CD14-positive monocyte (primary cell): ENCODE measurements around the gene MRS2. TPM values are rescaled to one million over a fixed set of nuclear protein-coding genes. Genes with fewer than 3 reads are reported as not detected.

ENCODE experiments used
- DNase-seq, 3 donors: peaks; one replicate each; pipeline ENCODE4 v3.0.0-alpha.2; 2011 to 2022
- H2AFZ ChIP-seq: 2 replicates; pipeline ENCODE4 v1.6.0; 2012; ENCODE audit warnings: mild to moderate bottlenecking, low read depth, low read length, inconsistent platforms; ENCODE audit not compliant: insufficient read depth, poor library complexity, severe bottlenecking
- H3K27ac ChIP-seq, 2 donors: 1 replicate in 1 of 2; 2 replicates in 1 of 2; pipeline ENCODE4 v1.5.1; 2012 to 2013; ENCODE audit warnings: low read length in 2 of 2, control low read depth in 1 of 2, inconsistent platforms in 1 of 2, low read depth in 1 of 2, mild to moderate bottlenecking in 1 of 2
- H3K27me3 ChIP-seq, 2 donors: one replicate each; pipeline versions ENCODE4 v1.6.0 to v1.6.1; 2011 to 2013; ENCODE audit warnings: low read length in 2 of 2; ENCODE audit not compliant: control insufficient read depth in 2 of 2, insufficient read depth in 2 of 2
- H3K36me3 ChIP-seq, 2 donors: replicated peaks in 1 of 2; 1 replicate in 1 of 2; 2 replicates in 1 of 2; pipeline versions ENCODE4 v1.5.1 to v1.6.1; 2012 to 2013; ENCODE audit warnings: low read length in 2 of 2, control low read depth in 1 of 2, inconsistent platforms in 1 of 2, mild to moderate bottlenecking in 1 of 2; ENCODE audit not compliant: insufficient read depth in 2 of 2, control insufficient read depth in 1 of 2
- H3K4me1 ChIP-seq, 2 donors: 1 replicate in 1 of 2; 2 replicates in 1 of 2; pipeline versions ENCODE4 v1.5.1 to v1.6.1; 2012 to 2013; ENCODE audit warnings: low read length in 2 of 2, control low read depth in 1 of 2, inconsistent platforms in 1 of 2, mild to moderate bottlenecking in 1 of 2, moderate library complexity in 1 of 2; ENCODE audit not compliant: insufficient read depth in 2 of 2, control insufficient read depth in 1 of 2
- H3K4me2 ChIP-seq: replicated peaks from 2 replicates; pipeline ENCODE3; 2012; ENCODE audit warnings: low read length, moderate library complexity, mild to moderate bottlenecking; ENCODE audit not compliant: poor library complexity, severe bottlenecking; ENCODE audit errors: extremely low read depth
- H3K4me3 ChIP-seq, 3 experiments: fragments of 200-600 bp in 1 of 3; sonication (generic) in 1 of 3; replicated peaks in 1 of 3; 1 replicate in 2 of 3; 2 replicates in 1 of 3; pipeline ENCODE4 v1.5.1; 2011 to 2013; ENCODE audit warnings: low read length in 3 of 3, mild to moderate bottlenecking in 3 of 3, control low read depth in 2 of 3, low read depth in 2 of 3, inconsistent platforms in 1 of 3, moderate library complexity in 1 of 3
- H3K79me2 ChIP-seq: 2 replicates; pipeline ENCODE4 v1.6.0; 2012; ENCODE audit warnings: mild to moderate bottlenecking, control low read depth, inconsistent platforms, low read length, moderate library complexity; ENCODE audit not compliant: insufficient read depth
- H3K9ac ChIP-seq: 2 replicates; pipeline ENCODE4 v1.6.0; 2017; ENCODE audit warnings: low read length, mild to moderate bottlenecking; ENCODE audit not compliant: insufficient read depth, poor library complexity, severe bottlenecking
- H3K9me3 ChIP-seq, 2 donors: replicated peaks in 1 of 2; 1 replicate in 1 of 2; 2 replicates in 1 of 2; pipeline versions ENCODE4 v1.5.1 to v1.6.1; 2012 to 2013; ENCODE audit warnings: low read length in 2 of 2, control low read depth in 1 of 2; ENCODE audit not compliant: control insufficient read depth in 1 of 2, insufficient read depth in 1 of 2
- H4K20me1 ChIP-seq: 2 replicates; pipeline ENCODE4 v1.6.0; 2012; ENCODE audit warnings: mild to moderate bottlenecking, low read length, control low read depth, moderate library complexity; ENCODE audit not compliant: insufficient read depth
- H3K27ac Mint-ChIP-seq, 7 donors: one replicate each; pipeline ENCODE4 v1.8.0; 2020; ENCODE audit warnings: mild to moderate bottlenecking in 7 of 7, mixed read lengths in 7 of 7, moderate library complexity in 6 of 7, inconsistent platforms in 2 of 7
- H3K27me3 Mint-ChIP-seq, 3 donors: one replicate each; pipeline ENCODE4 v1.8.0; 2021 to 2022; ENCODE audit warnings: low read depth in 3 of 3, mild to moderate bottlenecking in 3 of 3, mixed read lengths in 3 of 3, moderate library complexity in 3 of 3, inconsistent platforms in 1 of 3
- H3K36me3 Mint-ChIP-seq, 2 donors: one replicate each; pipeline ENCODE4 v1.8.0; 2020; ENCODE audit warnings: mixed read lengths in 2 of 2, inconsistent platforms in 1 of 2, mild to moderate bottlenecking in 1 of 2
- H3K4me1 Mint-ChIP-seq: one replicate; pipeline ENCODE4 v1.8.0; 2020; ENCODE audit warnings: mild to moderate bottlenecking, mixed read lengths
- H3K4me3 Mint-ChIP-seq, 2 donors: one replicate each; pipeline ENCODE4 v1.8.0; 2020; ENCODE audit warnings: mild to moderate bottlenecking in 2 of 2, mixed read lengths in 2 of 2, moderate library complexity in 1 of 2
- H3K9me3 Mint-ChIP-seq, 7 donors: one replicate each; pipeline ENCODE4 v1.8.0; 2020 to 2022; ENCODE audit warnings: mixed read lengths in 7 of 7, mild to moderate bottlenecking in 6 of 7, moderate library complexity in 6 of 7, inconsistent platforms in 2 of 7
- WGBS: methylation state at CpG from one replicate; pipeline ENCODE4 v1.1.5; 2013; ENCODE audit warnings: missing lambda C conversion rate; ENCODE audit not compliant: insufficient coverage; 5-methylcytosine and 5-hydroxymethylcytosine counted together
- intact Hi-C, 2 donors: fragments of 100-400 bp; cut with micrococcal nuclease; formaldehyde crosslinking; loops; one replicate each; pipeline versions ENCODE4 v1.15.0 to v1.15.1; 2023
- polyA plus RNA-seq, 3 donors: library from polyadenylated mRNA; depleted of rRNA in 1 of 3; unstranded in 2 of 3; stranded (reverse) in 1 of 3; fragments of 300-500 nt in 2 of 3; fragments of >200 nt in 1 of 3; fragmentation: Illumina TruSeq in 2 of 3; gene quantifications; 1 replicate in 2 of 3; 2 replicates in 1 of 3; pipeline ENCODE4 v1.2.3, GENCODE V29; 2012 to 2021
- TF ChIP-seq, protein P1 (sequence below): fragments of 200-600 bp; IDR thresholded peaks from one replicate; pipeline ENCODE4 v1.8.0; 2022; ENCODE audit warnings: antibody characterized with exemption, mild to moderate bottlenecking

The MRS2 gene
- polyA plus RNA-seq, 3 donors, result 8.6 to 21.0 (median 19.3) TPM

DNA sequence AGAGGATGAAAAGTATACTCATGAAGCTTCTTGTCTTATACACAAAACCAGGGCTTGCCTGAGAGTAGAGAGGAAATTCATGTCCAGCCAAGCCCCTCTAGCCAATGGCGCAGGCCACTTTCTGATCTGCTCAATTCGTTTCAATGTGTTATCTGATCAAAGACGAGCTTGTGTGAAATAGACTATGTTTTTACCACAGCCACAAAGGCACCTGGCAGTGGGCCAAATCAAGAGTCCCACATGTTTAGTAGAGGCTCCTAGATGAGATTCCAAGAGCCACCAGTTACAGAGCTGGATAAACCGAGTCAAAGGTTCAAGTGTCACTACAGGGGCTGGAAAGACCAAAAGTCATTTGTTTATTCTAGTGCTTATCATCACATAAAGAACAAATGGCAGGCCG lies 51.7 kb downstream of the MRS2 start:
- Mint-ChIP-seq H3K27me3 (peaks cover 0 to 2% (median 2%) of the 10 kb centered on the region in 3 donors), H3K27ac (no peak overlapping the region), H3K4me1 (no peaks in the 10 kb centered on the region), H3K9me3 (no peaks in the 10 kb centered on the region), H3K36me3 (no peaks in the 10 kb centered on the region), H3K4me3 (no peak overlapping the region)
- Histone ChIP-seq H3K27ac (no peak overlapping the region), H3K4me2 (no peak overlapping the region), H3K79me2 (no peaks in the 10 kb centered on the region), H3K4me3 (no peak overlapping the region), H3K9me3 (no peaks in the 10 kb centered on the region), H3K36me3 (no peaks in the 10 kb centered on the region), H4K20me1 (no peaks in the 10 kb centered on the region), H3K27me3 (no peaks in the 10 kb centered on the region), H3K4me1 (no peaks in the 10 kb centered on the region), H2AFZ (no peak overlapping the region), H3K9ac (no peak overlapping the region)
- DNase-seq, result no peak
- WGBS, result 89% methylated on average over 3 of the region's 5 CpGs
- intact Hi-C loops, result no loop called here
- TF ChIP-seq, protein P1, sequence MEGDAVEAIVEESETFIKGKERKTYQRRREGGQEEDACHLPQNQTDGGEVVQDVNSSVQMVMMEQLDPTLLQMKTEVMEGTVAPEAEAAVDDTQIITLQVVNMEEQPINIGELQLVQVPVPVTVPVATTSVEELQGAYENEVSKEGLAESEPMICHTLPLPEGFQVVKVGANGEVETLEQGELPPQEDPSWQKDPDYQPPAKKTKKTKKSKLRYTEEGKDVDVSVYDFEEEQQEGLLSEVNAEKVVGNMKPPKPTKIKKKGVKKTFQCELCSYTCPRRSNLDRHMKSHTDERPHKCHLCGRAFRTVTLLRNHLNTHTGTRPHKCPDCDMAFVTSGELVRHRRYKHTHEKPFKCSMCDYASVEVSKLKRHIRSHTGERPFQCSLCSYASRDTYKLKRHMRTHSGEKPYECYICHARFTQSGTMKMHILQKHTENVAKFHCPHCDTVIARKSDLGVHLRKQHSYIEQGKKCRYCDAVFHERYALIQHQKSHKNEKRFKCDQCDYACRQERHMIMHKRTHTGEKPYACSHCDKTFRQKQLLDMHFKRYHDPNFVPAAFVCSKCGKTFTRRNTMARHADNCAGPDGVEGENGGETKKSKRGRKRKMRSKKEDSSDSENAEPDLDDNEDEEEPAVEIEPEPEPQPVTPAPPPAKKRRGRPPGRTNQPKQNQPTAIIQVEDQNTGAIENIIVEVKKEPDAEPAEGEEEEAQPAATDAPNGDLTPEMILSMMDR, result no peak

DNA sequence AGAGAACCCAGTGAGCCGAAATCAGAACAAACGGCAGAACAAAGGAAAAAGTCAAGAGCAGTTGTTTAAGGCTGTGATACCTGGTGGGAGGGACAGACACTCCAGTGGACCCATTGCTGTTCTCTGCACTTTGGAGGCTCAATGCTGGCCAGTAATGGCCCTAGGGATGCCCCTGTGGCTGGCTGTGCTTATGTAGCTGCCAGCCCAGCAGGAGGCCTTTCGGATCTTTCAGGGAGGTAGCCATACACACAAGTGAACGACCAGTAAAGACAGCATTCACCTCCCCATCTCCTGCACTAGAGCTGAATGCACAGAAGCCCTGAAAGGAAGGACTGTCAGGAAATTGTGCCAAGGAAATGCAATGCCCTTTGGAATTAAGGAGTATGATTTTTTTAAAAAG lies 52.3 kb downstream of the MRS2 start:
- DNase-seq, result no peak
- Histone ChIP-seq H3K27ac (no peak overlapping the region), H3K4me3 (no peak overlapping the region), H3K4me1 (no peaks in the 10 kb centered on the region), H3K27me3 (no peaks in the 10 kb centered on the region), H3K79me2 (no peaks in the 10 kb centered on the region), H3K36me3 (no peaks in the 10 kb centered on the region), H4K20me1 (no peaks in the 10 kb centered on the region), H3K4me2 (no peak overlapping the region), H2AFZ (no peak overlapping the region), H3K9ac (no peak overlapping the region), H3K9me3 (no peaks in the 10 kb centered on the region)
- H3K9me3 Mint-ChIP-seq, result no peaks in the 10 kb centered on the region
- H3K36me3 Mint-ChIP-seq, result no peaks in the 10 kb centered on the region
- H3K4me1 Mint-ChIP-seq, result no peaks in the 10 kb centered on the region
- 95% methylated on average over 2 of the region's 4 CpGs for WGBS
- no peak overlapping the region for H3K4me3 Mint-ChIP-seq
- TF ChIP-seq, protein P1, result no peak
- no peak overlapping the region for H3K27ac Mint-ChIP-seq
- H3K27me3 Mint-ChIP-seq, result peaks cover 0 to 2% (median 2%) of the 10 kb centered on the region in 3 donors
- intact Hi-C loops, result no loop called here
